A549 (cell line): ENCODE measurements around the gene NDUFB7. TPM values are rescaled to one million over a fixed set of nuclear protein-coding genes. Genes with fewer than 3 reads are reported as not detected.
A peak's percentile ranks its signal among the peaks of the same experiment; 100 is the strongest.
"Not testable (repeated sequence)": the region's sequence is repeated elsewhere in the genome, so short reads cannot be mapped to it uniquely, and the experiment has no call there.

ENCODE experiments used
- ATAC-seq, 2 experiments: fragments of 200-7000 bp in 1 of 2; fragments of >200 bp in 1 of 2; cut with Nextera tagmentation in 1 of 2; cut with Tn5 transposase in 1 of 2; 3 replicates each; pipeline versions ENCODE4 v1.8.0 to v1.9.1; 2018 to 2020; ENCODE audit warnings: mild to moderate bottlenecking in 1 of 2, moderate library complexity in 1 of 2
- CTCF ChIA-PET: fragments of 300-600 bp; sonication (Branson Sonifier 250); formaldehyde crosslinking; extraction: SDS; loops from one replicate; lab custom pipeline; 2021; ENCODE audit warnings: antibody characterized with exemption, inconsistent platforms; lab: Yijun Ruan, JAX
- POLR2A ChIA-PET: fragments of 350-600 bp; formaldehyde crosslinking; extraction: SDS; loops from one replicate; lab custom pipeline; 2021; ENCODE audit warnings: antibody characterized with exemption, inconsistent platforms; lab: Yijun Ruan, JAX
- DNase-seq, 2 experiments: peaks; one replicate each; pipeline versions ENCODE4 v3.0.0 to v3.0.0-alpha.2; 2011 to 2016; ENCODE audit warnings: low read depth in 1 of 2, low spot score in 1 of 2
- FAIRE-seq: peaks from 2 replicates; lab custom pipeline; 2011; peaks lifted over from hg19 to GRCh38; lab: Jason Lieb, UNC
- H3K27ac ChIP-seq, 2 experiments: fragments of >200 bp; sonication (Bioruptor Twin); formaldehyde crosslinking; 3 replicates each; pipeline ENCODE4 v1.5.1; 2016 to 2017
- H3K4me1 ChIP-seq: fragments of >200 bp; sonication (Bioruptor Twin); formaldehyde crosslinking; 3 replicates; pipeline ENCODE4 v1.6.1; 2016
- H3K4me2 ChIP-seq: fragments of >200 bp; sonication (Bioruptor Twin); formaldehyde crosslinking; 3 replicates; pipeline ENCODE4 v1.6.1; 2016
- H3K4me3 ChIP-seq: fragments of >200 bp; sonication (Bioruptor Twin); formaldehyde crosslinking; 3 replicates; pipeline ENCODE4 v1.5.1; 2016
- H3K9me3 ChIP-seq: fragments of >200 bp; sonication (Bioruptor Twin); formaldehyde crosslinking; 3 replicates; pipeline ENCODE4 v1.6.1; 2016
- CBX2 ChIP-seq: fragments of 200-600 bp; sonication (generic); IDR thresholded peaks from 2 replicates; pipeline ENCODE4 v1.6.1; 2016; ENCODE audit warnings: low read depth, mild to moderate bottlenecking, borderline replicate concordance
- CEBPB ChIP-seq, 2 experiments: fragments of >200 bp in 1 of 2; sonication (Bioruptor Twin) in 1 of 2; formaldehyde crosslinking in 1 of 2; IDR thresholded peaks; 2 replicates each; pipeline ENCODE4 v1.6.1; 2012 to 2016
- EP300 ChIP-seq, 2 experiments: fragments of >200 bp; sonication (Bioruptor Twin); formaldehyde crosslinking; IDR thresholded peaks; 2 replicates in 1 of 2; 3 replicates in 1 of 2; pipeline ENCODE4 v1.6.1; 2016 to 2017
- FOSL2 ChIP-seq, 2 experiments: fragments of 450-650 bp in 1 of 2; fragments of >200 bp in 1 of 2; sonication (Bioruptor Twin) in 1 of 2; formaldehyde crosslinking; IDR thresholded peaks; 2 replicates each; pipeline versions ENCODE4 v1.5.0 to v1.6.1; 2016 to 2020; ENCODE audit warnings: mild to moderate bottlenecking in 1 of 2, moderate library complexity in 1 of 2
- HOXA7 ChIP-seq: fragments of 250-450 bp; sonication (Bioruptor Pico); IDR thresholded peaks from 2 replicates; pipeline ENCODE4 v1.5.0; 2020; ENCODE audit warnings: mild to moderate bottlenecking, moderate library complexity
- HOXB13 ChIP-seq: fragments of 250-450 bp; sonication (Bioruptor Pico); IDR thresholded peaks from 2 replicates; pipeline ENCODE4 v1.5.0; 2020; ENCODE audit warnings: low read depth, mild to moderate bottlenecking, moderate library complexity
- JUN ChIP-seq, 2 experiments: fragments of >200 bp; sonication (Bioruptor Twin); formaldehyde crosslinking; IDR thresholded peaks; 2 replicates in 1 of 2; 3 replicates in 1 of 2; pipeline ENCODE4 v1.6.1; 2016 to 2017
- MAFK ChIP-seq: fragments of 450-650 bp; IDR thresholded peaks from 2 replicates; pipeline ENCODE4 v1.6.1; 2014; ENCODE audit not compliant: partially characterized antibody
- NR3C1 ChIP-seq: fragments of >200 bp; sonication (Bioruptor Twin); formaldehyde crosslinking; IDR thresholded peaks from 3 replicates; pipeline ENCODE4 v1.6.1; 2017
- PHF8 ChIP-seq: fragments of 200-600 bp; sonication (generic); IDR thresholded peaks from 2 replicates; pipeline ENCODE4 v1.6.1; 2016; ENCODE audit warnings: low read depth, mild to moderate bottlenecking, antibody characterized with exemption, moderate library complexity, borderline replicate concordance
- RFX5 ChIP-seq: fragments of 450-650 bp; IDR thresholded peaks from 2 replicates; pipeline ENCODE4 v1.7.1; 2014; ENCODE audit warnings: antibody characterized with exemption, mild to moderate bottlenecking, moderate library complexity
- TFCP2L1 ChIP-seq: fragments of 250-450 bp; sonication (Bioruptor Pico); IDR thresholded peaks from 2 replicates; pipeline ENCODE4 v1.5.0; 2021; ENCODE audit warnings: mild to moderate bottlenecking
- WGBS: methylation state at CpG from one replicate; pipeline ENCODE4 v1.1.6; 2017; ENCODE audit errors: missing lambda C conversion rate; 5-methylcytosine and 5-hydroxymethylcytosine counted together
- polyA plus RNA-seq, 4 experiments: library from polyadenylated mRNA; depleted of rRNA in 3 of 4; stranded (reverse); fragments of >200 nt; fragmentation: RNase III in 1 of 4; extraction: RNeasy Plus Mini Kit Qiagen cat#74134 plus additional on column Dnase treatment in 1 of 4; gene quantifications; 2 replicates in 3 of 4; 3 replicates in 1 of 4; pipeline ENCODE4 v1.2.3, GENCODE V29; 2011 to 2017
- TF ChIP-seq, protein P1 (sequence below): fragments of >200 bp; sonication (Bioruptor Twin); formaldehyde crosslinking; IDR thresholded peaks from 3 replicates; pipeline ENCODE4 v1.6.1; 2016
- TF ChIP-seq, protein P2 (sequence below): fragments of 450-650 bp; IDR thresholded peaks from 2 replicates; pipeline ENCODE4 v1.6.1; 2014; ENCODE audit warnings: antibody characterized with exemption
- TF ChIP-seq, protein P3 (sequence below): fragments of 150-350 bp; IDR thresholded peaks from 2 replicates; pipeline ENCODE4 v1.6.1; 2014; ENCODE audit warnings: low read depth, mild to moderate bottlenecking, low read length

The NDUFB7 gene
- polyA plus RNA-seq, 2 of the 4 experiments (the other 2 are of a cell fraction), result 82.3 to 158 TPM

DNA sequence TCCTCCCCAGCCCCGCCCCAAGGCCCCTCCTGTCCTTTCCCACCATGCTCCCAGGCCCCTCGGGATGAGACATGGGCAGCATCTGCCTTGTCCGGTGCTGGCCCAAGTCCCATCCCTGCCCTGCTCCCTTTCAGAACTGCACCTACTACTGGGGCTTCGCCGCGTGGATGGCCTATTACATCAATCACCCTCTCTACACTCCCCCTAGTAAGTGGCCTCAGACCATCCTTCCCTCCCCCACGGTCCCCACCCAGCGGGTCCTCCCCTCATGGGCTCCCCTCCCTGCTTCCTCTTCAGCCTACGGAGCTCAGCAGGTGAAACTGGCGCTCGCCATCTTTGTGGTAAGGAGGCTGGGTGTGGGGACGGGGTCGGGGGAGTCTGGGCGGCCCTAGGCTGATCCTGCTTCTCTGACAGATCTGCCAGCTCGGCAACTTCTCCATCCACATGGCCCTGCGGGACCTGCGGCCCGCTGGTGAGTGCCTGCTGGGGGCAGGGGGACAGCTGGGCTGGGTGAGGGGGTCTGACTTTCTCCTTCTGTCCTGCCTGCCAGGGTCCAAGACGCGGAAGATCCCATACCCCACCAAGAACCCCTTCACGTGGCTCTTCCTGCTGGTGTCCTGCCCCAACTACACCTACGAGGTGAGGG lies 7.1 kb downstream of the NDUFB7 start:
- H3K9me3 ChIP-seq, H3K4me1 ChIP-seq, FAIRE-seq, H3K4me2 ChIP-seq, POLR2A ChIA-PET, DNase-seq, H3K27ac ChIP-seq, H3K4me3 ChIP-seq: not testable (repeated sequence)
- peak; percentile 38 for TF ChIP-seq MAFK
- CTCF ChIA-PET, result interaction anchor here (8.3 kb wide), 1 partner anchor 8 kb away, joined by 39 read pairs; no protein-coding TSS in a partner anchor
- 0 out of 6 replicates have a peak, but pooled peaks of 1 of the 2 experiments have one; percentile 4 for ATAC-seq
- 91% methylated on average over 10 of the region's 22 CpGs for WGBS

GRCh38 chr19:14563989-14564651 lies 7.7 kb downstream of the NDUFB7 start:
- ATAC-seq (peak; percentile 20 to 76; a peak in 4 of 6 replicates), FAIRE-seq (no peak), DNase-seq (peak; percentile 11 to 79)
- peak in 1 of 2 experiments; percentile 31; a peak in 1 of 4 replicates for TF ChIP-seq CEBPB (IDR thresholded peaks at IDR 0.05)
- TF ChIP-seq, protein P1, sequence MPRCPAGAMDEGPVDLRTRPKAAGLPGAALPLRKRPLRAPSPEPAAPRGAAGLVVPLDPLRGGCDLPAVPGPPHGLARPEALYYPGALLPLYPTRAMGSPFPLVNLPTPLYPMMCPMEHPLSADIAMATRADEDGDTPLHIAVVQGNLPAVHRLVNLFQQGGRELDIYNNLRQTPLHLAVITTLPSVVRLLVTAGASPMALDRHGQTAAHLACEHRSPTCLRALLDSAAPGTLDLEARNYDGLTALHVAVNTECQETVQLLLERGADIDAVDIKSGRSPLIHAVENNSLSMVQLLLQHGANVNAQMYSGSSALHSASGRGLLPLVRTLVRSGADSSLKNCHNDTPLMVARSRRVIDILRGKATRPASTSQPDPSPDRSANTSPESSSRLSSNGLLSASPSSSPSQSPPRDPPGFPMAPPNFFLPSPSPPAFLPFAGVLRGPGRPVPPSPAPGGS, result no peak
- Histone ChIP-seq H3K4me2 (no peak overlapping the region), H3K9me3 (no peaks in the 10 kb centered on the region), H3K27ac (no peak overlapping the region), H3K4me3 (no peak overlapping the region), H3K4me1 (no peaks in the 10 kb centered on the region)
- ChIA-PET CTCF (interaction anchor here (0.5 to 8.3 kb wide), 3 partner anchors 8 to 526 kb away, joined by 4 to 39 read pairs (median 7); partner anchors contain the start of gene NDUFB7), POLR2A (no interaction called here)
- 90% methylated on average over 14 of the region's 33 CpGs for WGBS

- Histone ChIP-seq H3K27ac (no peak overlapping the region), H3K4me1 (no peaks in the 10 kb centered on the region), H3K4me3 (no peak overlapping the region), H3K9me3 (no peaks in the 10 kb centered on the region)
- FAIRE-seq (no peak), ATAC-seq (no peak)
- CTCF ChIA-PET, result interaction anchor here (0.5 to 2.4 kb wide), 2 partner anchors 9 to 527 kb away, joined by 4 to 7 read pairs; partner anchors contain the start of gene NDUFB7
- TF ChIP-seq, protein P1, result no peak
- TF ChIP-seq HOXB13, result no peak
- TF ChIP-seq, all 56 proteins: peak for 0
- POLR2A ChIA-PET, result no interaction called here
- no peak for DNase-seq
- WGBS, result 95% methylated on average over 9 of the region's 16 CpGs
- no peak overlapping the region for H3K4me2 ChIP-seq
Measured at GRCh38 chr19:14563590-14563926, 8.3 kb downstream of the NDUFB7 start.

GRCh38 chr19:14562660-14563589 lies 8.9 kb downstream of the NDUFB7 start:
- H3K4me1 ChIP-seq, result no peaks in the 10 kb centered on the region
- WGBS, result 86% methylated on average over 5 of the region's 23 CpGs
- CTCF ChIA-PET, result interaction anchor here (1.3 to 2.4 kb wide), 2 partner anchors 9 to 12 kb away, joined by 3 to 7 read pairs; partner anchors contain the start of gene NDUFB7
- no peak; a peak in 1 of 6 replicates for ATAC-seq
- H3K4me3 ChIP-seq, result no peak overlapping the region
- POLR2A ChIA-PET, result no interaction called here
- H3K27ac ChIP-seq, result no peak overlapping the region
- no peaks in the 10 kb centered on the region for H3K9me3 ChIP-seq
- no peak overlapping the region for H3K4me2 ChIP-seq
- FAIRE-seq, result no peak
- no peak for DNase-seq
- TF ChIP-seq PHF8 (no peak), EP300 (IDR thresholded peaks at IDR 0.05) (no peak), HOXA7 (CRISPR knock-in tag) (no peak), RFX5 (no peak), FOSL2 (IDR thresholded peaks at IDR 0.05) (no peak), FOSL2 (CRISPR knock-in tag; IDR thresholded peaks at IDR 0.05) (no peak), JUN (IDR thresholded peaks at IDR 0.05) (no peak), NR3C1 (no peak), MAFK (no peak), CBX2 (no peak), TFCP2L1 (CRISPR knock-in tag) (no peak)
- TF ChIP-seq, protein P2, sequence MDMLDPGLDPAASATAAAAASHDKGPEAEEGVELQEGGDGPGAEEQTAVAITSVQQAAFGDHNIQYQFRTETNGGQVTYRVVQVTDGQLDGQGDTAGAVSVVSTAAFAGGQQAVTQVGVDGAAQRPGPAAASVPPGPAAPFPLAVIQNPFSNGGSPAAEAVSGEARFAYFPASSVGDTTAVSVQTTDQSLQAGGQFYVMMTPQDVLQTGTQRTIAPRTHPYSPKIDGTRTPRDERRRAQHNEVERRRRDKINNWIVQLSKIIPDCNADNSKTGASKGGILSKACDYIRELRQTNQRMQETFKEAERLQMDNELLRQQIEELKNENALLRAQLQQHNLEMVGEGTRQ, result no peak
- TF ChIP-seq, protein P3, sequence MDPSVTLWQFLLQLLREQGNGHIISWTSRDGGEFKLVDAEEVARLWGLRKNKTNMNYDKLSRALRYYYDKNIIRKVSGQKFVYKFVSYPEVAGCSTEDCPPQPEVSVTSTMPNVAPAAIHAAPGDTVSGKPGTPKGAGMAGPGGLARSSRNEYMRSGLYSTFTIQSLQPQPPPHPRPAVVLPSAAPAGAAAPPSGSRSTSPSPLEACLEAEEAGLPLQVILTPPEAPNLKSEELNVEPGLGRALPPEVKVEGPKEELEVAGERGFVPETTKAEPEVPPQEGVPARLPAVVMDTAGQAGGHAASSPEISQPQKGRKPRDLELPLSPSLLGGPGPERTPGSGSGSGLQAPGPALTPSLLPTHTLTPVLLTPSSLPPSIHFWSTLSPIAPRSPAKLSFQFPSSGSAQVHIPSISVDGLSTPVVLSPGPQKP, result no peak
